GM12878 (cell line): Measurements from ENCODE around the gene BEST1.
A peak's percentile ranks its signal among the peaks of the same experiment; 100 is the strongest.

Experiments used
- CEBPB ChIP-seq, 2 experiments: fragments of 150-350 bp in 1 of 2; IDR thresholded peaks; 2 replicates each; pipeline ENCODE4 v1.6.1; 2012 to 2014; ENCODE audit warnings: low read depth in 2 of 2, low read length in 2 of 2, borderline replicate concordance in 1 of 2, inconsistent platforms in 1 of 2
- ETV6 ChIP-seq, 2 experiments: fragments of 450-650 bp in 1 of 2; IDR thresholded peaks in 1 of 2; conservative IDR thresholded peaks in 1 of 2; 2 replicates each; pipeline ENCODE4 v1.6.1; 2014; ENCODE audit warnings: antibody characterized with exemption in 1 of 2, borderline replicate concordance in 1 of 2, low read depth in 1 of 2, mild to moderate bottlenecking in 1 of 2, moderate library complexity in 1 of 2
- FOXM1 ChIP-seq: IDR thresholded peaks from 2 replicates; pipeline ENCODE4 v1.6.1; 2012; ENCODE audit warnings: low read depth, mild to moderate bottlenecking, inconsistent platforms, low read length, moderate library complexity
- IRF4 ChIP-seq: IDR thresholded peaks from 2 replicates; pipeline ENCODE4 v1.6.1; 2011; ENCODE audit warnings: low read depth, low read length
- LARP7 ChIP-seq: fragments of 450-650 bp; IDR thresholded peaks from 2 replicates; pipeline ENCODE4 v1.6.1; 2017; ENCODE audit warnings: mild to moderate bottlenecking
- NR2F1 ChIP-seq: fragments of 450-650 bp; conservative IDR thresholded peaks from 2 replicates; pipeline ENCODE4 v1.6.1; 2017; ENCODE audit warnings: mild to moderate bottlenecking
- RAD21 ChIP-seq: IDR thresholded peaks from 2 replicates; pipeline ENCODE4 v1.6.1; 2011; ENCODE audit warnings: mild to moderate bottlenecking, low read depth, low read length, moderate library complexity; ENCODE audit not compliant: insufficient read depth
- SMC3 ChIP-seq: IDR thresholded peaks from 2 replicates; pipeline ENCODE4 v1.6.1; 2011; ENCODE audit warnings: low read length, improper control_type of control experiment, borderline replicate concordance
- TARDBP ChIP-seq: IDR thresholded peaks from 2 replicates; pipeline ENCODE4 v1.6.1; 2016; ENCODE audit warnings: borderline replicate concordance
- YY1 ChIP-seq: IDR thresholded peaks from 2 replicates; pipeline ENCODE4 v1.6.1; 2011; ENCODE audit warnings: low read depth, mild to moderate bottlenecking, low read length
- TF ChIP-seq, protein P1 (sequence below), 3 experiments: IDR thresholded peaks in 2 of 3; conservative IDR thresholded peaks in 1 of 3; 2 replicates each; pipeline ENCODE4 v1.5.1; 2011; ENCODE audit warnings: low read depth in 3 of 3, low read length in 3 of 3, mild to moderate bottlenecking in 3 of 3, control low read depth in 2 of 3, moderate library complexity in 2 of 3, inconsistent platforms in 1 of 3, mixed read lengths in 1 of 3; ENCODE audit not compliant: control insufficient read depth in 2 of 3, insufficient read depth in 1 of 3; ENCODE audit errors: extremely low read depth in 1 of 3

DNA sequence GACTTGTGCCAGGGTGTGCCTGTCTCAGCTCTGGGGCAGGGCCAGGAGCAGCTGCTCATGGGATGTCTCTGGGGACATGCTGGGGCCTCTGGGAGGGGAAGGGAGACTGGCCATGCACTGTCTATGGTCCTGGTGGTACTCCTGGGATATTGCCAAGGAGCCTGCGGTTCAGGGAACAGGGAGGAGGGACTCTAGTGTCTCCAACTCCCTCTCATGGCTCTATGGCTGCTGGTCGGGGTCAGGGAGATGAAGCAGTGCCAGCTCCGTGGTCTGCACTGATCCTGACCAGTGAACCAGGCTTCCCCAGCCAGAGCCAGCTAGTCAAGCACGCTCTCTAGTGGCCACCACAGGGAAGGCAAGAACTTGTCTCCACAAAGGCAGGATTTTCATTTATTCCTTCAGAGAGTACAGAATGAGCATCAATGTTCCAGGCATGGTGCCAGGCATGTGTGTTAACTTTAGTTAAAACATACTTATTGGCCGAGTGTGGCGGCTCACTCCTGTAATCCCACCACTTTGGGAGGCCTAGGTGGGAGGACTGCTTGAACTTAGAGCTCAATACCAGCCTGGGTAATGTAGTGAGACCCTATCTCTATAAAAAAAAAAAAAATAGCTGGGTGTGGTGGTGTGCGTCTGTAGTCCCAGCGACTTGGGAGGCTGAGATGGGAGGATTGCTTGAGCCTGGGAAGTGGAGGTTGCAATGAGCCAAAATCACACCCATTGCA, 2.5 kb upstream of the BEST1 start:
- TF ChIP-seq, protein P1, sequence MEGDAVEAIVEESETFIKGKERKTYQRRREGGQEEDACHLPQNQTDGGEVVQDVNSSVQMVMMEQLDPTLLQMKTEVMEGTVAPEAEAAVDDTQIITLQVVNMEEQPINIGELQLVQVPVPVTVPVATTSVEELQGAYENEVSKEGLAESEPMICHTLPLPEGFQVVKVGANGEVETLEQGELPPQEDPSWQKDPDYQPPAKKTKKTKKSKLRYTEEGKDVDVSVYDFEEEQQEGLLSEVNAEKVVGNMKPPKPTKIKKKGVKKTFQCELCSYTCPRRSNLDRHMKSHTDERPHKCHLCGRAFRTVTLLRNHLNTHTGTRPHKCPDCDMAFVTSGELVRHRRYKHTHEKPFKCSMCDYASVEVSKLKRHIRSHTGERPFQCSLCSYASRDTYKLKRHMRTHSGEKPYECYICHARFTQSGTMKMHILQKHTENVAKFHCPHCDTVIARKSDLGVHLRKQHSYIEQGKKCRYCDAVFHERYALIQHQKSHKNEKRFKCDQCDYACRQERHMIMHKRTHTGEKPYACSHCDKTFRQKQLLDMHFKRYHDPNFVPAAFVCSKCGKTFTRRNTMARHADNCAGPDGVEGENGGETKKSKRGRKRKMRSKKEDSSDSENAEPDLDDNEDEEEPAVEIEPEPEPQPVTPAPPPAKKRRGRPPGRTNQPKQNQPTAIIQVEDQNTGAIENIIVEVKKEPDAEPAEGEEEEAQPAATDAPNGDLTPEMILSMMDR (IDR thresholded peaks at IDR 0.05 in 2 of 3, conservative IDR thresholded peaks at IDR 0.05 in 1 of 3; ENCODE audit: control insufficient read depth in 2 of 3, extremely low read depth in 1 of 3, insufficient read depth in 1 of 3, low read depth in 3 of 3, low read length in 3 of 3): peak; percentile 94 to 98 (median 96)
- TF ChIP-seq SMC3 (peak; percentile 94), YY1 (peak; percentile 57; the same call in 1 of the 2 replicates), TARDBP (no peak), LARP7 (peak; percentile 45; the same call in 1 of the 2 replicates), NR2F1 (no peak), CEBPB (IDR thresholded peaks at IDR 0.05; ENCODE audit: borderline replicate concordance in 1 of 2, low read depth in 2 of 2, low read length in 2 of 2) (no peak), RAD21 (peak; percentile 94), ETV6 (conservative IDR thresholded peaks at IDR 0.05 in 1 of 2, IDR thresholded peaks at IDR 0.05 in 1 of 2; ENCODE audit: borderline replicate concordance in 1 of 2, low read depth in 1 of 2) (no peak), IRF4 (no peak), FOXM1 (no peak)
